HG03045 (cell line): ENCODE measurements around the gene FAM216A.
"Not testable (repeated sequence)": the region's sequence is repeated elsewhere in the genome, so short reads cannot be mapped to it uniquely, and the experiment has no call there.

Source experiments
- ATAC-seq: cut with Tn5 transposase; IDR thresholded peaks from one replicate; pipeline ENCODE4 v1.9.1; 2021; ENCODE audit warnings: mild to moderate bottlenecking, moderate library complexity; ENCODE audit not compliant: unreplicated experiment

FAM216A gene, protein sequence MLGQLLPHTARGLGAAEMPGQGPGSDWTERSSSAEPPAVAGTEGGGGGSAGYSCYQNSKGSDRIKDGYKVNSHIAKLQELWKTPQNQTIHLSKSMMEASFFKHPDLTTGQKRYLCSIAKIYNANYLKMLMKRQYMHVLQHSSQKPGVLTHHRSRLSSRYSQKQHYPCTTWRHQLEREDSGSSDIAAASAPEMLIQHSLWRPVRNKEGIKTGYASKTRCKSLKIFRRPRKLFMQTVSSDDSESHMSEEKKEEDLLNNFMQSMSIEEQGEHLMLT

DNA sequence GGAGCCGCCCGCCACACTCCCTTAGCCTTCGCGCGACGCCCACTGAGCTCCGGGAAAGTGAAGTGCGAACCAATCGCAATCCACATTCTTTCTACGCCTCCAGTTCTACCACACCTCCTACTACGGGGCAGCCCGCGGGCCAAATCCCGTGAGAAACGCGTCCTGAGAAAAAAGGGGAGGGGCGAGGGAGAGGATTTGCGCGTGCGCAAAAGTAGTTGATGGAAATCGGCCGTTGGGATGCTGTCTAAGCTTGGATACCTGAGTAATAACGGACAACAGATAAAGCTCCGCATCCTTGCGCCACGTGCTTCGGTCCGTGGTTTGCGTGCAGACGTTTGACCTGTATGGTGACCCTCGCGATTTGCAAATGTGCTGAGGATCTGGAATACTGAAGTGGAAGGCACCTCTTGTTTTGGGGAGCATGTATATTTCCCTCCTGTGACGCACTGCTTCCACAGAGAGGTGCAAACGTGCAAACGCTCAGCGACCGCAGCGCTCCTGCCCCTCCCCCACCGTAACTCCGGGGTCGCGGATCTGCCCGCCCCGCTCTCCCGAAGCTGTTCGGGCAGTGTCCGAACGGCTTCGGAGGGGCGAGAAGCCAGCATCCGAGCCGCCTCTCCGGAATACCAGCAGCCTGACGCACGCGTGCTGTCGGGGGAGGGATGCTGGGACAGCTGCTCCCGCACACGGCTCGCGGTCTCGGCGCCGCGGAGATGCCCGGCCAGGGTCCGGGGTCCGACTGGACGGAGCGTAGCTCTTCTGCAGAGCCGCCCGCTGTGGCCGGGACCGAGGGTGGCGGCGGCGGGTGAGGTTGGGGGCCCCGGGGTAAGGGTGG is at the start of gene FAM216A, which contains the start of gene GPN3:
TSS of gene FAM216A (plus strand) at position 632 of the 835 bp plus-strand sequence. CDS start at position 663, 31 bp downstream.
TSS of gene GPN3 (minus strand) at position 44 of the 835 bp plus-strand sequence. CDS start 54 bp downstream, outside the sequence.
- peak; percentile 76 for ATAC-seq

DNA sequence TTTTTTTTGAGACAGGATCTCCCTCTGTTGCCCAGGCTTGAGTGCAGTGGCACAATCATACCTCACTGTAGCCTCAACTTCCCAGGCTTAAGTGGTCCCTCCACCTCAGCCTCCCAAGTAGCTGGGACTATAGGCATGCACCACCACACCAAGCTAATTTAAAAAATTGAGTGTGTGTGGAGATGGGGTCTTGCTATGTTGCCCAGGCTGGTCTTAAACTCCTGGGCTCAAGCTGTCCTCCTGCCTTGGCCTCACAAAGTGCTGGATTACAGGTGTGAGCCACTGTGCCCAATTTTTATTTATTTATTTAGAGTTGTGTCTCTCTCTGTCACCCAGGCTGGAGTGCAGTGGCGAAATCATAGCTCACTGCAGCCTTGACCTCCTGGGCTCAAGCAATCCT is 48.0 kb upstream of the FAM216A start:
- ATAC-seq = not testable (repeated sequence)

DNA sequence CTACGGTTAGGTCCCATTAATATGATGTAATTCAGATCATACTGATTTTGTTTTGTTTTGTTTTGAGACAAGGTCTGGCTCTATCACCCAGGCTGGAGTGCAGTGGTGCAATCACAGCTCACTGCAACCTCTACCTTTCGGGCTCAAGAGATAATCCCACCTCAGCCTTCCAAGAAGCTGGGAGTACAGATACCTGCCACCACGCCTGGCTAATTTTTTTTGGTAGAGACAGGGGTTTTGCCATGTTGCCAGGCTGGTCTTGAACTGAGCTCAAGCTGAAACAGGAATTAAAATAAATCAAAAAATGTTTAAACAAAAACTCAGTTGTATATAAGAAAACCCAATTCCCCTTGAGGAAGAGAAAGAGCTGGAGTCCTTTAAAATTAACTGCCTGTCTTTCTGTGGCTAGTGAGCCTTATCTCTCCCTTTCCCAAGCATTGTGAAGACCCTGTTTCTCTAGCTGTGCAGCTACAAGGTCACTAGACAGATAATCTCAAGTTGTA is 47.4 kb upstream of the FAM216A start:
- ATAC-seq = no peak

DNA sequence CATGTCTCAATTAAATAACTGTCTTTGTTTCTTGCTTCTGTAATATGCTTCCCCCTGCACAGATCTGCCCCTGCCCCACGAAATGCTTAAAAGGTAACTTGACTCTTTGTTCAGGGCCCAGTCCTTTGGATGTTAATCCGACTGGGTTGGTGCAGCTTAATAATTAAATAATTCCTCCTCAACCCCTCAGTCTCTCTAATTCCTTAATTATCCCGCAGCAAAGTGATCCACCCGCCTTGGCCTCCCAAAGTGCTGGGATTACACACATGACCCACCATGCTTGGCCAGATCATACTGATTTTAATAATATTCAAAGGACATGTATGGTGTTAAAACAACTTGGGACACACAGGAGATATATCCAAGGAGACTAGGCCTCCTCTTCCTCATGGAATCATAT is 46.9 kb upstream of the FAM216A start:
- ATAC-seq = no peak

DNA sequence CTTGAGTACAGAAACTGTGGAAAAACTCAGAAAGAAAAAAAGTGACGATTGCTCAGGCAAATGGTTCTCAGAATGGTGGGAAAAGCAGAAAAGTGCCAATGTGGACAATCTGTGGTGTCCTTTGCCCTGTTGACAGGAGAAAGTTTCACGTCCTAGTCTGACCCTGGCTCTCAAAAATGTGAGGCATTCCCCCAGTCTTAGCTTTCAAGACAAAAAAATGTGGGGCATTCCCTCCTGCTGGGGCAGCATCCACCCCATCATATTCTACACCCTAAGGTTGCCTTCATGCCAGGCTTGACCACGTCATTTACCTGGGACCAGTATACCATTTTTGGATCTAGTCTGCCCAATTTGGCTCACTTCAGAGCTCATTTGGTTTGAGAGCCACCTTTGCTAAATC is 44.4 kb upstream of the FAM216A start:
- ATAC-seq = no peak

DNA sequence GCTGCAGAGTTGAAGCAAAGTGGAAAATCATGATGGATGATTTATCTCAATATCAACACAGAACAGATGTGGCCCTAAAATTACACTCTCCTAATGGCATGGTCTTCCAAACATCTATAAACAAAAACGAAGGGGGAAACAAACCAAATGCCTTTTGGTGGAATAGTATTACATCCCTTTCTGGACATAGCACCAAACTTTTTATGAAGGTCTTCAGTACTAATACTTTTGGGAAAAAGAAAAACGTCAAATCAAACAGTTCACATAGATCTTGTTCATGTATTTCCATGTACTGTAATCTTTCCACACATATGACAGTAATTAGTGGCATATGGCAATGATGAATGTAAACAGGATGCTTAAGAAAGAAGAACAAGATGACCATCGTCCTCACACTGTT is 42.2 kb upstream of the FAM216A start:
- ATAC-seq = no peak

DNA sequence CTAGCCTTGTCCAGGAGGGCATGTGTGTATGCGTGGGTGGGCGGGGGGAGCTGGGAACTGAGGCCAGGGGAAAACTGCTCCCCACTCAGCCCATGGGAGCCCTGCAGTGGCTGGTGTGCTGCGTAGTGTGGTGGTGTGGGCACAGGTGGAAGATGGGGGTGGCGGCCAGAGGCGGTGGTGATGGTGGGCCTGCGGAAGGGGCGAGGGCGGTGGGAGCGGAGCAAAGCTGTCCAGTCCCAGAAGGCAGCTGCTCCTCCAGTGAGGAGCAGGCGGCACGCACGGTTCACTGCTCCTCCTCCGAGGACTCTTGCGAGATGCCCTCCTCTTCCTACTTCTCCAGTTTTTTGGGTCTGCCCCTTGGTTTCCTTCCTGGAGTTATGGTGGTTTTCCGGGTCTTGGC is 39.0 kb upstream of the FAM216A start:
- not testable (repeated sequence) for ATAC-seq

DNA sequence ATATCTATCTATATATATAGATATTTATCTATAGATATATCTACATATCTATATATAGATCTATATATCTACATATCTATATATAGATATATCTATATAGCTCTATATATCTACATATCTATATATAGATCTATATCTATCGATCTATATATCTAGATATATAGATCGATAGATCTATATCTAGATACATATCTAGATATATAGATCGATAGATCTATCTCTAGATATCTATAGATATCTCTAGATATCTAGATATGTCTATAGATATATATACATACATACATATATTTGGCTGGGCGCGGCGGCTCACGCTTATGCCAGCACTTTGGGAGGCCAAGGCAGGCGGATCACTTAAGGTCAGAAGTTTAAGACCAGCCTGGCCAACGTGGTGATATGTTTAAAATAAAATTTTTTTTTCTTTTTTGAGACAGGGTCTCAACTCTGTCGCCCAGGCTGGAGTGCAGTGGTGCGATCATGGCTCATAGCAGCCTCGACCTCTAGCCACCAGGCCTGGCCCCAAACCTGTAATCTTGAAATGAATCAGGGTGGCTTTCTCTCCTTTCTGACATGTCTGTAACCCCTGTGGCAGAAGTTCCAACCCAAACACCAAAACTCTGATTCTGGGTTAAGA is 36.6 kb upstream of the FAM216A start:
- ATAC-seq = no peak

DNA sequence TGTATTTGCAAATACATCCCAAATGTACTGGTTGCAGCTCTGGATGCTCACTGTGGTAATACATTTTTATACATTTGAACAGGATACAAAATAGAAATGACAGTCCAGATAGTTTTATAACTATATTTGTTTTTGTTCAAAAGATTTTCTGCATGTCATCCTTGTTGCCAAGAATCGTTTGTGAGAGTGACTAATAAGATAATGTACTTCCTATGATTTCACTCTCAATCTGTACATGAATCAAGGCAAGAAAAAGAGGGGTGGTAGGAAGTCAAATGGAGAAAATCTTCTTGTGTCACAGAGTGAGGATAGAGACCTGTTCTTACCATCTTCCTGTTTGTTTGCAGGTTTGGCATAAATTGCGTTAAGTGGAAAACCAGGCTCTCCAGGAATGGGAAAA is 32.4 kb upstream of the FAM216A start:
- ATAC-seq = no peak

DNA sequence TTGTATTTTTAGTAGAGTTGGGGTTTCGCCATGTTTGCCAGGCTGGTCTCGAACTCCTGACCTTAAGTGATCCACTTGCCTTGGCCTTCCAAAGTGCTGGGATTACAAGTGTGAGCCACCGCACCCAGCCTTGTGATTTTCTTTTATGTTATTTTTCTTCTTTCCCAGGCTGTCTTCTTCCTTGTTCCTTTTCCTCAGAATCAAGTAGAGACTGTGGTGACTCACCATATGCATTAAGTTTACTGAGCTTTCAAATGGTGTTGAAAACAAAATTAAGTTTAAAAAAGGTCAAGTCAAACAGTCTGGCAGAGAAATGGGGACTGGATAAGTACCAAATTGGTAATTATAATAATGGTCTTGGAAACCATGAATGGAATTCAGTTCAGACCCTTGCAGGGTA is 24.2 kb upstream of the FAM216A start:
- no peak for ATAC-seq

DNA sequence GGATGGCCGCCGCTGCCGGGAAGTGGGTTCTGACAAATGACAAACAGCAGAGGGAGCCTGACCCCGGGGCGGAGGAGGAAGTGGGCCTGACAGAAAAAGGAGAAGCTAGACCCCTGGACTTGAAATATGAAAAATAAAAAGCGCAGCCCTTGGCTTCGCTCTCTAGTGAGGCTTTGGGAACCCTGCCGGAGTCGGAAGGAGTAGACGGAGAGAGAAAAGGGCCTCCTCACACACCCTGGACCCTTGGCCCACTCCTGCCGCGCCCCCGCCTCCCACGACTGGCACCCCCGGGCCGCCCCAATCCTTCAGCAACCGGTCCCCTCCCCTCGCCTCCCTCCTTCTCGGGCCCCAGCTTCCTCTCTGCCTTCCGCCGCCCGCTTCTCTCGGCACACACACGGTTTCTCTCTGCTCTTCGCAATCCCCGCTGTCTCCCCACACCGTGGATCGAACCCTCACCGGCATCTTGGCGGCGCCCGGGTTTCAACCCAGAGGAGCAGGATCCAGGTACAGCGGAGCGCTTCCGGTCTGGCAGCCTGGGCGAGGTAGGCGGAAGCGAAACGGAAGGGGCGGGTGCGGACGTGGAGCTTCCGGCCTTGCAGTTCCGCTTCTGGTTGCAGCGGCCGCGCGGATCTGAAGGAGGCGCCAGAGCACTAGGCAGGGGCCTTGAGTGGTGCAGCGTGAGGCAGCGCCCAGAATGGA is 18.7 kb upstream of the FAM216A start, which contains the start of gene ARPC3:
TSS of gene ARPC3 (minus strand) at position 539 of the 699 bp plus-strand sequence. CDS start at position 462, 77 bp downstream.
- ATAC-seq = peak; percentile 94

DNA sequence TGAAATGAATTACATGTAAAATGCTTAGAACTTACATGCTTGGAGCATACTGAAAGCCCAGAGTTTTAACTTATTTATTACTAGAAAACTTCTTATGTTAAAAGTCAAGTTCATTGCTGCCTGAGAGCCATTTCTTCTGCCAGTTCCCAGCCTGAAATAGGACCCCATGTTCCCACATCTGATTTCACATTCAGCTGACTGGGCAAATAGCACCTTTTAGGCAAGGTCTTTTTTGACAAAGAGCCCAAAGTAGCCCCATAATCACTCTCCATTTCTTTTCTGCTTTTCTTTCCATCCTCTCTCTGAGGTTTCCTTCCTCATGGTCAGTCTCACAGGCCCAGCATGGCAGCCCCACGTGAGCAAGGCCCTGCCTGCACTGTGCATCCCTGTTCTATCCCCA is 17.4 kb upstream of the FAM216A start:
- ATAC-seq = no peak

DNA sequence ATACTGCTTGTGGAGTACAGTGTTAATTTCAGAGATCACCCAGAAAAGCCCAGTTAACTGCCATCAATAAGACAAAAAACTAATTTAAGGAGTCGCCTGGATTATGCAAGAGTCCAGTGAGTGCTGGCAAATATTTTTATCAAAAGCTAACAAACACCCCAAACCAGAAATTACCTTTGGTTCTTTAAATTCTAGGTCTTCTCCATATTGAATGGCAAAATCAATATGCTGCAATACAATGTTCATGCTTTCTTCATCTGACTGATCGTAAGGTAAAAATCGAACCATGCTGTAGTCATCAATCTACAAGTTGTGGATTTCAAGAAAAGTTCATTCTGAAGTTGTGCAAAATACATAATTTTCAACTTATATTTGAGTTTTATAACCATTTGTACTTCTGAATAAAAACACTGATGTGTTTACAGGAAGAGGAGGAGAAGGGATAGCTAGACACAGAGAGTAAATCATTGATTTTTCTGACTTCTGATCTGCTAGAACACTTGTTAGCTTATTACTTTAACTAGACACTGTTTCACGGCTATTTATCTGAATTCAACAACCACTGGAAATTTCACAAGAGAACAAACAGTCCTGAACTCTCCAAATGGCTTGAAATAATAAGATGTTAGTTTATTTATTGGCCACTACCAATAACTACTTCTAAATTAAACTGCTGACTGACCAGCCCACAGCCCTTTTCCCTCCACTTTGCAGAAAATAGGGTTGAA is 14.9 kb upstream of the FAM216A start:
- no peak for ATAC-seq

DNA sequence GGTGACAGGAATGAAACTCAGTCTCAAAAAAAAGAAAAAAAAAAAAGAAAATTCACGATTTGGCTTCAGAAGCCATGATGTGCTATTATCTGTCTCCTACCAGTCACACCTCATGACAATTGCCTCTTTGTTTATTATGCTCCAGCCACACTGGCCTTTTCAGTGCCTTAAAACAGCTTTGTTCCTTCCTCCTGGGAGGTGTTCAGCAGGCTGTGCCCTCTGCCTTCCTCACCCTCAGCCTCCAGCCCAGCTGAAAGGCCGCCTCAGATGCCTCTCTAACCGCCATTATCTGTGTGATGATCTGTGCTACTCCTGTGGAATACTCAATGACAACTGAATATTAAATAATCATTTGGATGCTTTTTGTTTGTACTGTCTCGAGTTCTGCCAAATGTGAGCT is 9.9 kb upstream of the FAM216A start:
- no peak for ATAC-seq

DNA sequence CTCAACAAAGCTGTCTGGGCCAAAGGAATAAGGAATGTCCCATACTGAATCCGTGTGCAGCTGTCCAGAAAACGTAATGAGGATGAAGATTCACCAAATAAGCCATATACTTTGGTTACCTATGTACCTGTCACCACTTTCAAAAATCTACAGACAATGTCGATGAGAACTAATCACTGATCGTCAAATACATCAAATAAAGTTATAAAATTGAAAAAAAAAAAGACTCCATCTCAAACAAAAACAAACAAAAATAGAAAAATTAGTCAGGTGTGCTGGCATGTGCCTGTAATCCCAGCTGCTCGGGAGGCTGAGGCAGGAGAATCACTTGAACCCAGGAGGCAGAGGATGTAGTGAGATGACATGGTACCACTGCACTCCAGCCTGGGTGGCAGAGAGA is 7.5 kb upstream of the FAM216A start:
- ATAC-seq = not testable (repeated sequence)

DNA sequence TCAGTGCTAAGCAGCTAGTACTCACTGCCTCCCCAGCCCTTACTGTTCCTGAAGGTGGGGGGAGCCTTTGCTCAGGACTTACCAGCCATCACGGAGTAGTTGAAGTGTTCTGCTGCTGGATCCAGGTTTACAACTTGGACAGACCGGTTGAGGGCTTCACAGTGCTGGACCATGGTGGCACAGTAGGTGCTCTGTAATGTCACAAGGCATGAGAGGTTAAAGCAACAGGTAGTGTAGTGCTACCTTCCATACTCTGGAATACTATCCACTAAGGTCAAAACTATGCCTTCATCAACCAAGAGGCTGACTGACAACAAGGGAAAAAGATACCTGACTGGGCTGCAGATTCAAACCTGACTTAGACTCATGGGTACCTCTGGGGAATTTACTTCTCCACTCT is 3.6 kb upstream of the FAM216A start:
- no peak for ATAC-seq

DNA sequence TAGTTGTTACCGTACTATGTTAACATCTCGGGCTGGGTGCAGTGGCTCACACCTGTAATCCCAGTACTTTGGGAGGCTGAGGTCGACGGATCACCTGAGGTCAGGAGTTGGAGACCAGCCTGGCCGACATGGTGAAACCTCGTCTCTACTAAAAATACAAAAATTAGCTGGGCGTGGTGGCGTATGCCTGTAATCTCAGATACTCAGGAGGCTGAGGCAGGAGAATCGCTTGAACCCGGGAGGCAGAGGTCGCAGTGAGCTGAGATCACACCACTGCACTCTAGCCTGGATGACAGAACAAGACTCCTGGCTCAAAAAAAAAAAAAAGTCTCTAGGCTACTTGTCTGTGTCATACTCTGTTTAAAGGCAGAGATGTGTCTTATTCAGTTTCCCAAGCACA is 2.9 kb upstream of the FAM216A start:
- ATAC-seq = not testable (repeated sequence)

DNA sequence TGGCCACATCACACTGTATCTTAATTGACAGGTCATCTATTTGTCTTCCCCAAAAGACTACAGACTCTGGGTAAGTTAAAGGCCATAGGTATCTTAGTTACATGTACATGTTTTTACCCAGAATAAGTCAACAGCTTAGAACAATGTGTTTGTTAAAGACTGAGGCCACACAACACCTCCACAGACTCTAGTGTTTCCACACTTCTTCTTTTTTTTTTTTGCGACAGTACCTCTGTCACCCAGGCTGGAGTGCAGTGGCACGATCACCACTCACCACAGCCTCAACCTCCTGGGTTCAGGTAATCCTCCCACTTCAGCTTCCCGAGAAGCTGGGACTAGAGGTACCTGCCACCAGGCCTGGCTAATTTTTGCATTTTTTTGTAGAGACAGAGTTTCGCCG is 1.9 kb upstream of the FAM216A start:
- no peak for ATAC-seq

DNA sequence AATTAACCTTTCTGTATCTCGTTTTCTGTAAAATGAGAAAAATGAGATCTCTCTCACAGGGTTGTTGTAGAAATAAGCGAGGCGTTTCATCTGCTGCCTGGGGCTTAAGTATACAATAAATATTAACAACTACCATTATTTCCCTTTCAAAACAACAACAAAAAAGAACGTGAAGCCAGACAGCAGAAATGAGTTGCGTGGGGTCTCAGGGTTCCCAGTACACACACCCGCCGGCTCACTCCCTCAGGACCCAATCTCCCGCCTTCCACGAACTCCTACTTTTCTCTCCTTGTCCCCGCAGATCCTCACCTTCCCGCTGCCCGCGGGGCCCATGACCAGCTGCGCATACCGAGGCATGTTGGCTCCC is 815 bp upstream of the FAM216A start:
- no peak for ATAC-seq

DNA sequence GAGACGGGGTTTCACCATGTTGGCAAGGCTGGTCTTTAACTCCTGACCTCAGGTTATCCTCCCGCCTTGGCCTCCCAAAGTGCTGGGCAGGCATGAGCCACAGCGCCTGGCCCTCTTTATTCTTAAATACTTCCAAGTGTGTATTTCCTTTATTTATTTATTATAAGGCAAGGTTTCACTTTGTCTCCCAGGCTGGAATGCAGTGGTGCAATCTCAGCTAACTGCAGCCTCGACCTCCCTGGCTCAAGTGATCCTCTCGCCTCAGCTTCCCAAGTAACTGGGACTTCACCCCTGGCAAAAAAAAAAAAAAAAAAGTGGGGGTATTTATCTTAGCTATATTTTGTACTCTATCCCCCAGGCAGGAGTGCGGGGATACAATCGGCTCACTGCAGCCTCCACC is 6.8 kb downstream of the FAM216A start:
- ATAC-seq = no peak
